CD8-positive, alpha-beta memory T cell (primary cell): ENCODE measurements around the gene TRPC4AP. TPM values are rescaled to one million over a fixed set of nuclear protein-coding genes. Genes with fewer than 3 reads are reported as not detected.

Source experiments
- CTCF ChIA-PET: fragments of 350-600 bp; sonication (Branson Sonifier 250); formaldehyde crosslinking; loops from one replicate; lab custom pipeline; 2021; ENCODE audit warnings: antibody characterized with exemption; lab: Charles Lee
- POLR2A ChIA-PET: fragments of 350-600 bp; sonication (Branson Sonifier 250); formaldehyde crosslinking; loops from one replicate; lab custom pipeline; 2021; ENCODE audit warnings: antibody characterized with exemption; lab: Charles Lee
- DNase-seq, 5 donors: peaks; one replicate each; pipeline versions ENCODE4 v3.0.0 to v3.0.0-alpha.2; 2020 to 2022; ENCODE audit warnings: mixed read lengths in 1 of 5
- H3K27ac ChIP-seq: one replicate; pipeline ENCODE4 v1.7.0; 2013; ENCODE audit warnings: low read depth, mild to moderate bottlenecking, low read length, moderate library complexity
- H3K27me3 ChIP-seq: 2 replicates; pipeline ENCODE4 v1.7.0; 2013; ENCODE audit warnings: low read length, mild to moderate bottlenecking; ENCODE audit not compliant: insufficient read depth, poor library complexity, severe bottlenecking
- H3K36me3 ChIP-seq: 2 replicates; pipeline ENCODE4 v1.7.0; 2013; ENCODE audit warnings: mild to moderate bottlenecking, low read length, moderate library complexity; ENCODE audit not compliant: insufficient read depth
- H3K4me1 ChIP-seq: 2 replicates; pipeline ENCODE4 v1.7.0; 2013; ENCODE audit warnings: mild to moderate bottlenecking, low read length, moderate library complexity; ENCODE audit not compliant: insufficient read depth
- H3K4me3 ChIP-seq: 2 replicates; pipeline ENCODE4 v1.7.0; 2013; ENCODE audit warnings: mild to moderate bottlenecking, low read length
- H3K9me3 ChIP-seq: 2 replicates; pipeline ENCODE4 v1.7.0; 2013; ENCODE audit warnings: mild to moderate bottlenecking, low read length
- H3K27ac Mint-ChIP-seq, 8 donors: one replicate each; pipeline ENCODE4 v1.8.0; 2020 to 2021; ENCODE audit warnings: mixed read lengths in 8 of 8, mild to moderate bottlenecking in 6 of 8, inconsistent platforms in 3 of 8, moderate library complexity in 3 of 8
- H3K27me3 Mint-ChIP-seq, 2 donors: one replicate each; pipeline ENCODE4 v1.8.0; 2020 to 2021; ENCODE audit warnings: mixed read lengths in 2 of 2, mild to moderate bottlenecking in 1 of 2, moderate library complexity in 1 of 2
- H3K36me3 Mint-ChIP-seq, 3 donors: one replicate each; pipeline ENCODE4 v1.8.0; 2020 to 2021; ENCODE audit warnings: mixed read lengths in 3 of 3, inconsistent platforms in 1 of 3, mild to moderate bottlenecking in 1 of 3
- H3K4me1 Mint-ChIP-seq, 3 donors: one replicate each; pipeline ENCODE4 v1.8.0; 2020 to 2021; ENCODE audit warnings: mixed read lengths in 3 of 3, inconsistent platforms in 1 of 3, mild to moderate bottlenecking in 1 of 3
- H3K4me3 Mint-ChIP-seq, 7 donors: one replicate each; pipeline ENCODE4 v1.8.0; 2020 to 2021; ENCODE audit warnings: mixed read lengths in 7 of 7, mild to moderate bottlenecking in 6 of 7, moderate library complexity in 4 of 7, inconsistent platforms in 2 of 7
- H3K9me3 Mint-ChIP-seq, 5 donors: one replicate each; pipeline ENCODE4 v1.8.0; 2020 to 2022; ENCODE audit warnings: mixed read lengths in 5 of 5, mild to moderate bottlenecking in 3 of 5, moderate library complexity in 2 of 5, inconsistent platforms in 1 of 5
- polyA plus RNA-seq: library from polyadenylated mRNA; unstranded; fragments of 300-500 nt; fragmentation: Illumina TruSeq; gene quantifications from one replicate; pipeline ENCODE4 v1.2.3, GENCODE V29; 2021
- total RNA-seq, 2 experiments: library from RNA; stranded (reverse); gene quantifications; one replicate each; pipeline ENCODE4 v1.2.3, GENCODE V29; 2021

The TRPC4AP gene
- total and polyA plus RNA-seq, 3 experiments from 2014 or later: 51.2 to 59.8 (median 53.4) TPM

DNA sequence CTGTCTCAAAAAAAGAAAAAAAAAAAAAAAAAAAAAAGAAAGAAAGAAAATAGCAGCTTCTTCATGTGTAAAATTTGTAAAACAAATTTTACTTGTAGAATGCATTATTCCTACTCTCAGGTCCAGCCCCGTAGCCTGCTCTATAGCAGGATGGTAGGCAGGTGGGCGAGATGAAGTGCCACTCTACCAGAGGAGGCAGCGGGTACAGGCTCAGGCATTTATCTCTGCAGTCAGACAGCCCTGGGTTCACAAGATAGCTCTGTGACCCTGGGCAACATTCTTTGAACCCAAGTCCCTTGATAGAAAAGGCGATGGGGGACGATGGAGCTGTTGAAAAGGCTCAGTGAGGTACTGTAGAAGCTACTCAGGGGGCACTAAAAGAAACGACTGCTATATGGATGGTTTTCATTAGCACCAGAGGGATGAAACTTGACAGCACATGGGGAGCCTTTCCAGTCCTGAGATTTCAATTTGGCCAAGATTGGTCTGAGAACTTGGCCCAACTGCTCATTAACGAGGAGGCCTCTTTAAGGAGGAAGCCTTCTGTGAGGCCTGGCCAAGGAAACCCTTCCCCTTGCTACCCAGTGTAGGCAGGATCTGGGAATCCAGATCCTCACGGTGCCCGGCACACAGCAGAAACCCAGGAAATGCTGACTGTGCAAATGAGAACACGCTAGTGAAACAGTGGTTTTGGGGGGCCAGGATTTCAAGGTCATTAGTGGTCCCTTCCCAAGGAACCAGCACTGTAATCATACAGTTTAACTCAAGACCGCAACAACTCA is 73.8 kb downstream of the TRPC4AP start:
- peaks cover 0 to 1% of the 10 kb centered on the region in 2 donors for H3K27me3 Mint-ChIP-seq
- no peaks in the 10 kb centered on the region for H3K4me1 Mint-ChIP-seq
- Histone ChIP-seq H3K4me3 (no peak overlapping the region), H3K36me3 (peaks cover 23% of the 10 kb centered on the region), H3K9me3 (no peaks in the 10 kb centered on the region), H3K27ac (no peak overlapping the region), H3K27me3 (no peaks in the 10 kb centered on the region), H3K4me1 (no peaks in the 10 kb centered on the region)
- no peak overlapping the region for H3K4me3 Mint-ChIP-seq
- no peaks in the 10 kb centered on the region for H3K9me3 Mint-ChIP-seq
- no peak for DNase-seq
- ChIA-PET POLR2A (no interaction called here), CTCF (no interaction called here)
- H3K27ac Mint-ChIP-seq: peak overlapping the region in 2 of 8 donors; percentile 4 to 57
- peaks cover 0 to 95% (median 6%) of the 10 kb centered on the region in 3 donors for H3K36me3 Mint-ChIP-seq

DNA sequence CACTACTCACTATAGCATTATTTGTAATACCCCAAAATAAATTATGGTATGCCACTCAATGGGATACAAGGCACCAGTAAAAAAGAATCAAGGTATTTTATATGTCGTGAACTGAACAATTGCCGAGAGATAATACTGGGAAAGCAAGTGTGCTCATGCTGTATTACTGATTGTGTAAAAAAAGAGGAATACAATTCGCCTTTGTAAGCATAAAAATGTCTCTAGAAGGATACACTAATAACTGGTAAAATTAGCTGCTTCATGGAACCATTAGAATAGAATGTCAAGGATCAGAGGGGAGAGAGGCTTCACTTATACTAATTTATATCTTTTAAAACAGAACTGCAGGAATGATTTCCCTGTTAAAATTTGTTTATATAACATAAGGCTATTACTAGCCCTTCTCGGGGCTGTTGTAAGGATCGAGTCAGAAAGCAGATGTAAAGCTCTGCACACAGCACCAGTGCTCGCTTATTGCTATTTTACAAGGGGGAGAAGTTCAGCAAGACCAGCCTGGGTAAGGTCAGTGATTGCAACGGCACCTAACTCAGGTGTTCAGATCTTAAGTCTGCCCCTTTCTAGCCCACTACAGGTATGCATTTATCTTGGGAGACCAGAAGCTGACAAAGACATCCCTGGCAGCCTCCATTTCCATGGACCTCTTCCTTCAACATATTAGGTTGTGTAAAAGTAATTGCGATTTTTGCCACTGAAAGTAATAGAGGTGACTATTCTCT is 75.3 kb downstream of the TRPC4AP start:
- no peak overlapping the region for H3K27ac ChIP-seq
- Mint-ChIP-seq H3K9me3 (no peaks in the 10 kb centered on the region), H3K36me3 (peaks cover 0 to 95% (median 8%) of the 10 kb centered on the region in 3 donors), H3K4me3 (peak overlapping the region in 1 of 7 donors; percentile 33), H3K27ac (peak overlapping the region in 3 of 8 donors; percentile 26 to 71 (median 48)), H3K4me1 (no peaks in the 10 kb centered on the region), H3K27me3 (peaks cover 0 to 3% of the 10 kb centered on the region in 2 donors)
- CTCF ChIA-PET: interaction anchor here (0.6 to 1.4 kb wide), 3 partner anchors 17 to 112 kb away, joined by 3 read pairs; no protein-coding TSS in a partner anchor
- H3K36me3 ChIP-seq: peaks cover 28% of the 10 kb centered on the region
- H3K4me3 ChIP-seq: no peak overlapping the region
- no peaks in the 10 kb centered on the region for H3K9me3 ChIP-seq
- POLR2A ChIA-PET: no interaction called here
- H3K27me3 ChIP-seq: no peaks in the 10 kb centered on the region
- no peaks in the 10 kb centered on the region for H3K4me1 ChIP-seq
- DNase-seq: no peak

- peaks cover 0 to 3% of the 10 kb centered on the region in 2 donors for H3K27me3 Mint-ChIP-seq
- H3K27me3 ChIP-seq: no peaks in the 10 kb centered on the region
- no peak overlapping the region for H3K27ac ChIP-seq
- ChIA-PET POLR2A (no interaction called here), CTCF (no interaction called here)
- H3K36me3 ChIP-seq: peaks cover 28% of the 10 kb centered on the region
- no peaks in the 10 kb centered on the region for H3K9me3 ChIP-seq
- no peak for DNase-seq
- H3K4me3 ChIP-seq: no peak overlapping the region
- H3K9me3 Mint-ChIP-seq: no peaks in the 10 kb centered on the region
- H3K36me3 Mint-ChIP-seq: peaks cover 0 to 95% (median 14%) of the 10 kb centered on the region in 3 donors
- no peaks in the 10 kb centered on the region for H3K4me1 Mint-ChIP-seq
- peak overlapping the region in 3 of 8 donors; percentile 1 to 55 (median 51) for H3K27ac Mint-ChIP-seq
- no peak overlapping the region for H3K4me3 Mint-ChIP-seq
- H3K4me1 ChIP-seq: no peaks in the 10 kb centered on the region
These were observed 76.8 kb downstream of the TRPC4AP start for GRCh38 chr20:35015863-35016193.

- POLR2A ChIA-PET: no interaction called here
- Mint-ChIP-seq H3K4me3 (no peak overlapping the region), H3K27me3 (peaks cover 0 to 4% of the 10 kb centered on the region in 2 donors)
These were observed 78.1 kb downstream of the TRPC4AP start for GRCh38 chr20:35014537-35014936.

GRCh38 chr20:35013421-35014411 is 78.9 kb downstream of the TRPC4AP start:
- H3K27me3 Mint-ChIP-seq: peaks cover 0 to 4% of the 10 kb centered on the region in 2 donors
- Histone ChIP-seq H3K27me3 (no peaks in the 10 kb centered on the region), H3K4me3 (no peak overlapping the region), H3K4me1 (no peaks in the 10 kb centered on the region), H3K9me3 (no peaks in the 10 kb centered on the region), H3K27ac (no peak overlapping the region), H3K36me3 (peaks cover 30% of the 10 kb centered on the region)
- ChIA-PET POLR2A (interaction anchor here (0.6 kb wide), 1 partner anchor 201 kb away, joined by 3 read pairs; no protein-coding TSS in a partner anchor), CTCF (no interaction called here)
- peak overlapping the region in 2 of 8 donors; percentile 70 to 74 for H3K27ac Mint-ChIP-seq
- H3K4me3 Mint-ChIP-seq: no peak overlapping the region
- peaks cover 0 to 97% (median 17%) of the 10 kb centered on the region in 3 donors for H3K36me3 Mint-ChIP-seq
- DNase-seq: no peak
- no peaks in the 10 kb centered on the region for H3K9me3 Mint-ChIP-seq
- no peaks in the 10 kb centered on the region for H3K4me1 Mint-ChIP-seq

More at GRCh38 chr20:35014537-35014936, 78.1 kb downstream of the TRPC4AP start:
- Mint-ChIP-seq H3K4me1 (no peaks in the 10 kb centered on the region), H3K27ac (peak overlapping the region in 2 of 8 donors; percentile 2 to 38), H3K9me3 (no peaks in the 10 kb centered on the region), H3K36me3 (peaks cover 0 to 96% (median 14%) of the 10 kb centered on the region in 3 donors)
- H3K27ac ChIP-seq: no peak overlapping the region
- H3K9me3 ChIP-seq: no peaks in the 10 kb centered on the region
- no peak overlapping the region for H3K4me3 ChIP-seq
- no peak for DNase-seq
- H3K36me3 ChIP-seq: peaks cover 22% of the 10 kb centered on the region
- no peaks in the 10 kb centered on the region for H3K4me1 ChIP-seq
- no peaks in the 10 kb centered on the region for H3K27me3 ChIP-seq
- CTCF ChIA-PET: no interaction called here

DNA sequence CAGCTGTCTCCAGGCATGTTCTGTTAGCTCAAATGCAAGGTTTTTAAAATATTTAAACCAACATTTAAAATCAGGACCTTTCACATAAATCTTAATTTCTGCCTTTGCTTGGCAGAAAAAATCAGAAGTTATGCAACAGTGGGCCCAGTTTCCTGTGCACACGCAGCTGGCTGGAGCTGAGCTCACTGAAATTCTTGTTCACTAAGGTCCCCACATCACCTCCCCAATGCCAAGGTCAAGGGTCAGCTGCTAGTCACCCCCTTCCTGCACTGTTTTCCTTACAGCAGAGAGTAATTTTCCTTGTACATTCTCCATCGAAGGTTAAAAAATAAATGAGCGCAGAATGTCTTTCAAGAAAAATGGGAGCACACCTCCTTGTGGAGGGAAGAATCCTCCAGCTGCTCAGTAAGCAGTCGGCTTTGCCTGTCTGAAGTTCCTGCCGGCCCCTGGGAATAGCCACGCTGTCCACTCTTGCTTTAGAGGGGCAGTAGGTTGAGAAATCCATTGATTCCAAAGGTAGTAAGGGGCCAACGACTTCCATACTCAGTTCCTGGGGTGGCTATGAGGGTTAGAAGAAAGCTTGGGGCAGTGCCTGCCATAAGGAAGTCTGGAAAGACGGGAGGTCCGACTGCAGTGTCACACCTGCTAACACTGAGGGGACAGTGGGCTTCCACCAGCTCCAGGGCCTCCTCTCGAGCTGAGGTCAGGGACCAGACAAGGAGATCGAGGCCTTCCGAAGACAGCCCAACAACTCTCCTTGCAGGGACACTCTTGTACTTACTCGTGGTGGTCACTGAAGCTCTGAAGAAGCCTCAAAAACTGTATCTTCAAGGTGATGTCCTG is 80.2 kb downstream of the TRPC4AP start:
- Mint-ChIP-seq H3K27ac (peak overlapping the region in 1 of 8 donors; percentile 77), H3K4me3 (no peak overlapping the region), H3K9me3 (no peaks in the 10 kb centered on the region), H3K4me1 (no peaks in the 10 kb centered on the region), H3K27me3 (peaks cover 0 to 4% of the 10 kb centered on the region in 2 donors), H3K36me3 (peaks cover 0 to 99% (median 19%) of the 10 kb centered on the region in 3 donors)
- Histone ChIP-seq H3K36me3 (peaks cover 42% of the 10 kb centered on the region), H3K27ac (no peak overlapping the region), H3K4me1 (no peaks in the 10 kb centered on the region), H3K4me3 (no peak overlapping the region), H3K9me3 (no peaks in the 10 kb centered on the region), H3K27me3 (no peaks in the 10 kb centered on the region)
- POLR2A ChIA-PET: no interaction called here
- DNase-seq: no peak
- CTCF ChIA-PET: no interaction called here
